ENCODE measurements around the gene SLC25A11.
A peak's percentile ranks its signal among the peaks of the same experiment; 100 is the strongest.

Gene SLC25A11

DNA sequence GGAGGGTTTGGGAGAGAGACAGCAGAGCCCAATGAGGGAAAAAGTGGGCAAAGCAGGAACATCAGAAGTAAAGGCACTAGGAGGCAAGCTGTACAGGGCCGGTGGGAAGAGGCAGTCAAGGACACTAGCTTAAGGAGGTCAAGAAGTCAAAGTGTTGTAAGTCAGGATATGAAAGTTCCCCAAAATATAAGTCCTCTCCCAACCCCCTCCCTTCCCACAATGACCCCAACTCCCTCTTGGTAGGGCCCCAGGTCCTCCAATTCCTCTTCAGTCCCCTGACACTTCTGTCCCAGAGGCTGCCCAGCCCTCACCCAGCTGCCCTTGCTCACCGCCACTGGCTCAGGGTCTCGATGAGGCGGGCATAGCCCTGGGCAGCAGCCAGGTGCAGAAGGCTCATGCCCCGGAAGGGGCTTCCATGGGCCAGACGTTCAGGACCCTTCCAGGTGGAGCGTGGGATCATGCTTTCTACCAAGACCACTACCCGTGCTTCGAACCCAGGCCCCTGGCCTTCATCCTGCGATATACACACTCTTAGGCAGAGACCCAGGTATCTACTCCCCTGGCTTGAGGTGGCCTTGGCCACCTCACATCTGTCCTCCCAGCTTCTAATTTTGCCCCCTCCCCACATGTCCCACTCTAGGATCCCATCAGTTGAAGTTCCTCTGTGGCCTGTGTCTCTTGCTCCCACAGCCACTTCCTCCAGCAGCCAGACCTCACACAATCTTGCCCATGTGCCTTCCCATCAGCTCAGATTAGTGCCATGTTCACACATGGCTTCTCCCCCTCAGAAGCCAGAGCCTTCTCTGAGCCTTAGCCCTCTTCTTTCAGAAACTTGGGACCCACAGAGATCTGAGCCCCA lies 33.6 kb upstream of the SLC25A11 start:
- DNase-seq (ENCODE audit: insufficient read length, low spot score) (no peak), FAIRE-seq (no peak)
- TF ChIP-seq POU2F2 (IDR thresholded peaks at IDR 0.05; ENCODE audit: low read depth, low read length), result no peak
- no peak for TF ChIP-seq SPI1 (IDR thresholded peaks at IDR 0.05; ENCODE audit: low read depth, low read length)
- no peak for TF ChIP-seq TAF1 (IDR thresholded peaks at IDR 0.05; ENCODE audit: low read depth, low read length)
- TF ChIP-seq POLR2A (IDR thresholded peaks at IDR 0.05; ENCODE audit: low read depth, low read length), result no peak
- no peak for TF ChIP-seq POLR2AphosphoS5 (IDR thresholded peaks at IDR 0.05; ENCODE audit: low read depth, low read length)
- no peak for TF ChIP-seq PAX5 (IDR thresholded peaks at IDR 0.05; ENCODE audit: insufficient read depth, low read length, severe bottlenecking)

DNA sequence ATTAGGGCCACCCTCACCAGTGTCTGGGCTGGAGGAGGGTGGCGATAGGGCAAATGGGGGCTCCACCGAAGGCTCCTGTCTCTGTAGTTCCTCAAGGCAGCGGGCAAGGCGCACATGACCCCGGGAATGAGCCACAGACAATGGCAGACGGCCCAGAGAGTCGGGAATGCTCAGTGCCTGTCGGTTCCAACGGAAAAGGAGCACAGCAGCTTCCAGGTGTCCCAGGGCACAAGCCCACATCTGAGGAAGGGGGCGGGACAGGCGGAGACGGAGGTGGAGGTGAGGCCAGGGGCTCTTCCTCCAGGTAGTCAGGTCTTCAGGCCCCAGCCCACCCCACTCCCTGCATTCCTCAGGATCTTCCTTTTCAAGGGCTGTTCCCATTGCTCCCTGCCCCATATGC lies 32.9 kb upstream of the SLC25A11 start:
- DNase-seq (ENCODE audit: insufficient read length, low spot score), result no peak
- no peak for FAIRE-seq
- TF ChIP-seq POLR2A (IDR thresholded peaks at IDR 0.05; ENCODE audit: low read depth, low read length), result no peak
- TF ChIP-seq PAX5 (IDR thresholded peaks at IDR 0.05; ENCODE audit: insufficient read depth, low read length, severe bottlenecking), result no peak
- TF ChIP-seq TAF1 (IDR thresholded peaks at IDR 0.05; ENCODE audit: low read depth, low read length), result no peak
- no peak for TF ChIP-seq SPI1 (IDR thresholded peaks at IDR 0.05; ENCODE audit: low read depth, low read length)

DNA sequence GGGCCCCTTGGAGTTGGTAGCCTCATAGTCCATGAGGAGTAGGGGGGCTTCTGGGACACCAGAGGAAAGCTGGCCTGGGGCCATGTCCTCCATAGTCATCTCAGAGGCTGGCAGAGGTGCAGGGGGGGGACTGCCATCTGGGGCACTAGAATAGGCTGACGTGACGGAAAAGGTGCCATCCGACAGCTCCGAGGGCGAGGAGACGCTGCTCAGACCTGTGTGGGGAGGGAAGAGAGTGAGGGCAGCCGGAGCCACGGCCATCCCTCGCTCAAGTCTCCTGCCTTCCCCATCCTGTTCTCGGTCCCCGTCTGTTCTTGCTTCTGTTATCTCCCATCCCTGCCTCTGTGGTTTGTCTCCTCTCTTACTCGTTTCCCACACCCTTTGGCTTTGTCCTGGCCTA lies 32.5 kb upstream of the SLC25A11 start:
- FAIRE-seq, result no peak
- TF ChIP-seq POLR2AphosphoS5 (IDR thresholded peaks at IDR 0.05; ENCODE audit: low read depth, low read length), result no peak
- no peak for TF ChIP-seq SPI1 (IDR thresholded peaks at IDR 0.05; ENCODE audit: low read depth, low read length)
- no peak for TF ChIP-seq POU2F2 (IDR thresholded peaks at IDR 0.05; ENCODE audit: low read depth, low read length)
- no peak for TF ChIP-seq POLR2A (IDR thresholded peaks at IDR 0.05; ENCODE audit: low read depth, low read length)
- no peak for TF ChIP-seq TAF1 (IDR thresholded peaks at IDR 0.05; ENCODE audit: low read depth, low read length)
- DNase-seq (ENCODE audit: insufficient read length, low spot score), result no peak

DNA sequence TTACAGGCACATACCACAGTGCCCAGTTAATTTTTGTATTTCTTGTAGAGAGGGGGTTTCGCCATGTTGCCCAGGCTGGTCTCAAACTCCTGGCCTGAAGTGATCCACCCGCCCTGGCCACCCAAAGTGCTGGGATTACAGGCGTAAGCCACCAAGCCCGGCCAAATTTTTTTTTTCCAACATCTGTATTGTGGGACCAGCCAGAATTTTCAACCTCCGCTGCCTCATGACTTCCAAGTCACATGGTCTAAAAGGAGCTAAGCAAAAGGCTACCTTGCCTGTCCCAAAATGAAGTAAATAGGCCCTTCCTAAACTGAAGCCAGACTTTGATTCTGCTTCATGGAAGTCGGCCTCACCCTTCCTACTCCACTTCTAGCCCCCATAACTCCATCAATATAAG lies 32.0 kb upstream of the SLC25A11 start:
- no peak for DNase-seq (ENCODE audit: insufficient read length, low spot score)
- no peak for FAIRE-seq
- no peak for TF ChIP-seq POLR2A (IDR thresholded peaks at IDR 0.05; ENCODE audit: low read depth, low read length)
- no peak for TF ChIP-seq POU2F2 (IDR thresholded peaks at IDR 0.05; ENCODE audit: low read depth, low read length)
- no peak for TF ChIP-seq SPI1 (IDR thresholded peaks at IDR 0.05; ENCODE audit: low read depth, low read length)
- no peak for TF ChIP-seq PAX5 (IDR thresholded peaks at IDR 0.05; ENCODE audit: insufficient read depth, low read length, severe bottlenecking)
- no peak for TF ChIP-seq POLR2AphosphoS5 (IDR thresholded peaks at IDR 0.05; ENCODE audit: low read depth, low read length)
- no peak for TF ChIP-seq TAF1 (IDR thresholded peaks at IDR 0.05; ENCODE audit: low read depth, low read length)

DNA sequence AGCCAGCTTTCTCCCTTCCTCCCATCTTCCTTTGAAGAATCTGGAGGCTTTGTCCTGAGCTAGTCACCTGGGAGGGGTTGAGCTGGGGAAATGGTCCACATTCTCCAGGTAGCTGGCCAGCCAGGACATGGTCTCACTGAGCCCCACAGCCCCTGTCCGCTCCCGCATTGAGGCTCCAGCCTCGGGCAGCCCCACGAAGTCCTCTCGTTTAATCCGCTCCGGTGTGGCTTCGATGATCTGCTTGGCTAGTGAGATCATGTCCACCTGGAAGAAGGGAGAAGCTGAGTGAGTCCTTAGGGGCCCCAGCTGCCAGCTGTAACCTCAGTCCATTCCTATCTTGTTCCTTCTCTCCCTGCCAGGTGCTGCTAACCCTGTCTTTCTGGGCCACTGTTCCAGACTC lies 30.4 kb upstream of the SLC25A11 start:
- no peak for FAIRE-seq
- no peak for DNase-seq (ENCODE audit: insufficient read length, low spot score)
- TF ChIP-seq PAX5 (IDR thresholded peaks at IDR 0.05; ENCODE audit: insufficient read depth, low read length, severe bottlenecking) (no peak), SPI1 (IDR thresholded peaks at IDR 0.05; ENCODE audit: low read depth, low read length) (no peak), TAF1 (IDR thresholded peaks at IDR 0.05; ENCODE audit: low read depth, low read length) (no peak), POU2F2 (IDR thresholded peaks at IDR 0.05; ENCODE audit: low read depth, low read length) (no peak), POLR2AphosphoS5 (IDR thresholded peaks at IDR 0.05; ENCODE audit: low read depth, low read length) (no peak), POLR2A (IDR thresholded peaks at IDR 0.05; ENCODE audit: low read depth, low read length) (no peak)

DNA sequence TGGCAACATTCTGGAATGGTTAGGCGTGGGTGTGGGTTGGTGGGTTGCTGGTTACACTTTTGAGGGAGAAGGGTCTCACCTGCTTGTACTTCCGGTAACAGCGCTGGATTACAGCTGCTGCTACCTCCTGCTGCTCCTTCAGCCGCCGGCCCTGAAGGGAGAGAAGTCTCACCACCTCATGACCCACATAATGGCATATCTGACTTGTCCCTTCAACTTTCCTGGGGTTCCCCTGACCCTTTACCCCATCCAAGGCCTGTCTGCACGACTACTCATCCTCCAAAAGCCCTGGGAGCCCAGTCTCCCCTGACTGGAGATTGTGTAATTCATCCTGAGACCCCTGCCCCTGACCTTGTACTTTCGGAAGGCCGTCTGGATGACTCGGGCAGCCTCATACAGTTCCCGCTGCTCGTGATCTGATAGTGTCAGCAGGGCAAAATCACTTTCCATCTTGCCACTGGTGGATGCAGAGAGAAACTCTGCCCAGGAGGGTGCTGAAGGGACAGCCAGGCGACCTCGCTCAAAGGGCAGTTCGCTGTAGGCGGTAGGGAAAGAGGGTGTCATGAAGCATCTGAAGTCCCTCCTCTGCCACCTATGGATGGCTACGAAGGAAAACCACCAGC lies 29.8 kb upstream of the SLC25A11 start:
- FAIRE-seq (peak; percentile 61), DNase-seq (ENCODE audit: insufficient read length, low spot score) (no peak)

DNA sequence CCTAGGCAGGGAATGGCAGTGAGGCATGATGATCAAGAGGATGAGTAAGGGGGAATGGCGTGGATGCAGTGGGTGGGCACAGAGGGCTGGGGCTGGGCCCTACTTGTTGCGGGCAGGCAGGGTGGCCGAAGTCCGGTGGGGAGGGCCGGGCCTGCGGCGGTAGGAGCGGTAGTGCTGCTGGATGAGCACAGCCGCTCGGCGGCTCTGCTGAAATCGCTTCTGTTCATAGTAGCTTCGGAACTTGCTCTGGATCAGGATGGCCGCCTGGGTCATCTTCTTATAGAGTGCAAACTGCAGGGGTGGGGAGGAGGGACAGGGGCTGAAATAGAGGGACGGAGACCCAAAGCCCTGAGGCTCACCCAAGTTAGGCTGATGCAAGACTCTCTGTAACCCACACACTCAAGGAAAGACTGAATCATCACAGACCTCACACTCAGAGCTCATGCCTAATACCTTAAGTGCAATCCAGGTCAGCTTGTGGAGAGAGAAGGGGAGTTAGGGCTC lies 29.3 kb upstream of the SLC25A11 start:
- no peak for TF ChIP-seq POLR2A (IDR thresholded peaks at IDR 0.05; ENCODE audit: low read depth, low read length)
- no peak for TF ChIP-seq PAX5 (IDR thresholded peaks at IDR 0.05; ENCODE audit: insufficient read depth, low read length, severe bottlenecking)
- TF ChIP-seq POLR2AphosphoS5 (IDR thresholded peaks at IDR 0.05; ENCODE audit: low read depth, low read length), result no peak
- no peak for TF ChIP-seq SPI1 (IDR thresholded peaks at IDR 0.05; ENCODE audit: low read depth, low read length)
- no peak for TF ChIP-seq POU2F2 (IDR thresholded peaks at IDR 0.05; ENCODE audit: low read depth, low read length)
- TF ChIP-seq TAF1 (IDR thresholded peaks at IDR 0.05; ENCODE audit: low read depth, low read length), result no peak
- DNase-seq (ENCODE audit: insufficient read length, low spot score) (no peak), FAIRE-seq (no peak)

More for the DNA sequence above, 29.8 kb upstream of the SLC25A11 start:
- TF ChIP-seq POLR2AphosphoS5 (IDR thresholded peaks at IDR 0.05; ENCODE audit: low read depth, low read length) (no peak), POU2F2 (IDR thresholded peaks at IDR 0.05; ENCODE audit: low read depth, low read length) (no peak), PAX5 (IDR thresholded peaks at IDR 0.05; ENCODE audit: insufficient read depth, low read length, severe bottlenecking) (no peak), SPI1 (IDR thresholded peaks at IDR 0.05; ENCODE audit: low read depth, low read length) (no peak), POLR2A (IDR thresholded peaks at IDR 0.05; ENCODE audit: low read depth, low read length) (no peak), TAF1 (IDR thresholded peaks at IDR 0.05; ENCODE audit: low read depth, low read length) (no peak)

DNA sequence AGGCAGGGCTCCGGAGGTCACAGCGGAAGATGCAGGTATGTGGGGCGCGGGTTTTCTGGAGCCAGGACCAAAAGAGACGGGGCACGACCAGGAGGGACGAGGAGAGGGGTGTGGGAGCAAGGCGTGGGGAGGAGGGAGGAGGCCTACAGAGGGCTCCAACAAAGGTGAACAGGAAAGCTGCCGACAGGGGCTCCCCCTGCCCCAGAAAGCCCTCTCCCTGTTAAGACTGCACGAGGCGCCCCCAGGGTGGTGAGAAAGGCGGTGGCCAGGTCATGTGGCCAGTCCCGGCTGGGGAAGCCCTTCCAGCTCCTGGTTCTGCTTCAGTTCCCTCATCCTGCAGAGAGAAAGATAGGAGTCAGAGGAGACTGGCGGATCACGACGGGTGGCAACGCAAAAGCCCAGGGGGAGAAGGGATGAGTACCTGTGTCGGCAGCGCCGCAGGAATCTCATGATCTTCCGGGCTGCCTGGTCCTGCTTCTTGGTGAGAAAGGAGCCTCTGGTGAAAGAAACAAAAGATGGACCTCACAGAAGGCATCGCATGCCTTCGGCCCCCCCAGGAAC lies 28.7 kb upstream of the SLC25A11 start:
- no peak for TF ChIP-seq PAX5 (IDR thresholded peaks at IDR 0.05; ENCODE audit: insufficient read depth, low read length, severe bottlenecking)
- no peak for TF ChIP-seq POU2F2 (IDR thresholded peaks at IDR 0.05; ENCODE audit: low read depth, low read length)
- TF ChIP-seq POLR2AphosphoS5 (IDR thresholded peaks at IDR 0.05; ENCODE audit: low read depth, low read length), result no peak
- no peak for TF ChIP-seq POLR2A (IDR thresholded peaks at IDR 0.05; ENCODE audit: low read depth, low read length)
- TF ChIP-seq SPI1 (IDR thresholded peaks at IDR 0.05; ENCODE audit: low read depth, low read length), result no peak
- TF ChIP-seq TAF1 (IDR thresholded peaks at IDR 0.05; ENCODE audit: low read depth, low read length), result no peak
- no peak for FAIRE-seq
- no peak for DNase-seq (ENCODE audit: insufficient read length, low spot score)
